GM12801 (cell line): ENCODE measurements around the gene ZNF280B.

Source experiments
- TF ChIP-seq, protein P1 (sequence below): IDR thresholded peaks from one replicate; pipeline ENCODE4 v1.5.1; 2011; ENCODE audit warnings: control low read depth; ENCODE audit not compliant: insufficient read length; ENCODE audit errors: extremely low read depth

Gene ZNF280B

GRCh38 chr22:22440188-22440587, 68.4 kb downstream of the ZNF280B start:
- TF ChIP-seq, protein P1, sequence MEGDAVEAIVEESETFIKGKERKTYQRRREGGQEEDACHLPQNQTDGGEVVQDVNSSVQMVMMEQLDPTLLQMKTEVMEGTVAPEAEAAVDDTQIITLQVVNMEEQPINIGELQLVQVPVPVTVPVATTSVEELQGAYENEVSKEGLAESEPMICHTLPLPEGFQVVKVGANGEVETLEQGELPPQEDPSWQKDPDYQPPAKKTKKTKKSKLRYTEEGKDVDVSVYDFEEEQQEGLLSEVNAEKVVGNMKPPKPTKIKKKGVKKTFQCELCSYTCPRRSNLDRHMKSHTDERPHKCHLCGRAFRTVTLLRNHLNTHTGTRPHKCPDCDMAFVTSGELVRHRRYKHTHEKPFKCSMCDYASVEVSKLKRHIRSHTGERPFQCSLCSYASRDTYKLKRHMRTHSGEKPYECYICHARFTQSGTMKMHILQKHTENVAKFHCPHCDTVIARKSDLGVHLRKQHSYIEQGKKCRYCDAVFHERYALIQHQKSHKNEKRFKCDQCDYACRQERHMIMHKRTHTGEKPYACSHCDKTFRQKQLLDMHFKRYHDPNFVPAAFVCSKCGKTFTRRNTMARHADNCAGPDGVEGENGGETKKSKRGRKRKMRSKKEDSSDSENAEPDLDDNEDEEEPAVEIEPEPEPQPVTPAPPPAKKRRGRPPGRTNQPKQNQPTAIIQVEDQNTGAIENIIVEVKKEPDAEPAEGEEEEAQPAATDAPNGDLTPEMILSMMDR: no peak
